Duodenal mucosa (tissue), 2 donors: Measurements from ENCODE around the gene CD3D.

Experiments used
- H3K27ac ChIP-seq: one replicate; pipeline ENCODE4 v1.7.0; 2013; ENCODE audit warnings: low read depth, low read length
- H3K27me3 ChIP-seq, 2 donors: one replicate each; pipeline ENCODE4 v1.7.0; 2013; ENCODE audit warnings: low read length in 2 of 2, control low read depth in 1 of 2; ENCODE audit not compliant: insufficient read depth in 2 of 2, control insufficient read depth in 1 of 2
- H3K36me3 ChIP-seq, 2 donors: one replicate each; pipeline ENCODE4 v1.7.0; 2013; ENCODE audit warnings: low read length in 2 of 2, control low read depth in 1 of 2; ENCODE audit not compliant: insufficient read depth in 2 of 2, control insufficient read depth in 1 of 2
- H3K4me1 ChIP-seq, 2 donors: one replicate each; pipeline ENCODE4 v1.7.0; 2013; ENCODE audit warnings: low read length in 2 of 2, control low read depth in 1 of 2; ENCODE audit not compliant: insufficient read depth in 2 of 2, control insufficient read depth in 1 of 2
- H3K4me3 ChIP-seq, 2 donors: one replicate each; pipeline ENCODE4 v1.7.0; 2013; ENCODE audit warnings: low read length in 2 of 2, low read depth in 1 of 2
- H3K9ac ChIP-seq, 2 donors: one replicate each; pipeline ENCODE4 v1.7.0; 2013; ENCODE audit warnings: low read length in 2 of 2, low read depth in 1 of 2
- H3K9me3 ChIP-seq, 2 donors: one replicate each; pipeline ENCODE4 v1.7.0; 2013; ENCODE audit warnings: low read length in 2 of 2, control low read depth in 1 of 2; ENCODE audit not compliant: control insufficient read depth in 1 of 2

Gene CD3D

DNA sequence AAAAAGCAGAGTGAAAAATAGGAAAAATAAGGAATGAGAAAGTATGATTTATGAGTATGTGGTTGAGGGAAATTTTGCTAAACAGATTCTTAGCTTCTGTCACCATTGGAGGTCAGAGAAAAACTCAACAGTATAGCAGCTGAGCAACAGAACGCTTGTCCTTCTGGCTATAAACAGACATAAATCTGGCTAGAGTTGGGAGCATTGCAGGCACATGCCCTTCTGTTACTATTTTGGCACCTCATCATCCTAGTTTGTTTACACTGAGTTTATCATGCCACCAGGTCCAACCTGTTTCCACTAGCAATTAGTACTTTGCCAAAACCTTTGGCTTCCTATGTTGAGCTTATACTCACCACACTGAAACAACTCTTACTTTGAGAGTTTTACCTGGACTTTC lies 23.8 kb upstream of the CD3D start:
- H3K9me3 ChIP-seq, result no peaks in the 10 kb centered on the region
- H3K27ac ChIP-seq, result no peak overlapping the region
- H3K4me1 ChIP-seq, result no peaks in the 10 kb centered on the region
- H3K4me3 ChIP-seq, result no peak overlapping the region
- H3K27me3 ChIP-seq, result no peaks in the 10 kb centered on the region
- no peak overlapping the region for H3K9ac ChIP-seq
- peaks cover 24 to 54% of the 10 kb centered on the region in 2 donors for H3K36me3 ChIP-seq

DNA sequence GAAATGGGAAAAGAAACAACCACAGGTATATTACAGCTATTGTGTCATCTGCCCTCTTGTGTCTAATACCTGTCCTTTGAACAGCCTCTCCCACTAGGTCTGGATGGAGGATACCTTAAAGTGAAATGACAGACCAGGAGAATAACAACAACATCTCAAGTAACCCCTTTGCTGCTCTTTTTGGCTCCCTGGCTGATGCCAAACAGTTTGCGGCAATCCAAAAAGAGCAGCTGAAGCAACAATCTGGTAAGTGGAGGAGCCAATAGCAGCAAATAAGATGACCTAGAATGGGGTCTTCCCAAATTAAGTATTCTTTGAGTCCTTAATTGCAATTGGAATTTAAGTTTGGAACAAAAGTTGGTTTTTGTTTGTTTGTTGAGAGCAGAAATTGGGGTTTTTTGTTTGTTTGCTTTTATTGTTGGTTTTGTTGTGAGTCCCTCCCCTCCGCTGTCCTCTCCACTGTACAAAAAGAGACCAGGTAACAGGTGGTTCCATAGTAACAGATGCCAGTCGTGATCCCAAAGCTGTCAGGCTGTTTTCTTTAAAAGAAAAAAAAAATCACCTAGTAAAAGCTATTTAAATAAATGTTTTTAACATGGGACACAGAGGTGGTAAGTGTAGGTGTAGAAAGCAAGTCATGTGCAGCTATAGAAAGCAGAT lies 22.6 kb upstream of the CD3D start:
- Histone ChIP-seq H3K36me3 (peaks cover 21 to 42% of the 10 kb centered on the region in 2 donors), H3K4me3 (no peak overlapping the region), H3K27ac (no peak overlapping the region), H3K4me1 (peaks cover 5 to 6% of the 10 kb centered on the region in 2 donors), H3K27me3 (no peaks in the 10 kb centered on the region), H3K9ac (no peak overlapping the region), H3K9me3 (no peaks in the 10 kb centered on the region)

DNA sequence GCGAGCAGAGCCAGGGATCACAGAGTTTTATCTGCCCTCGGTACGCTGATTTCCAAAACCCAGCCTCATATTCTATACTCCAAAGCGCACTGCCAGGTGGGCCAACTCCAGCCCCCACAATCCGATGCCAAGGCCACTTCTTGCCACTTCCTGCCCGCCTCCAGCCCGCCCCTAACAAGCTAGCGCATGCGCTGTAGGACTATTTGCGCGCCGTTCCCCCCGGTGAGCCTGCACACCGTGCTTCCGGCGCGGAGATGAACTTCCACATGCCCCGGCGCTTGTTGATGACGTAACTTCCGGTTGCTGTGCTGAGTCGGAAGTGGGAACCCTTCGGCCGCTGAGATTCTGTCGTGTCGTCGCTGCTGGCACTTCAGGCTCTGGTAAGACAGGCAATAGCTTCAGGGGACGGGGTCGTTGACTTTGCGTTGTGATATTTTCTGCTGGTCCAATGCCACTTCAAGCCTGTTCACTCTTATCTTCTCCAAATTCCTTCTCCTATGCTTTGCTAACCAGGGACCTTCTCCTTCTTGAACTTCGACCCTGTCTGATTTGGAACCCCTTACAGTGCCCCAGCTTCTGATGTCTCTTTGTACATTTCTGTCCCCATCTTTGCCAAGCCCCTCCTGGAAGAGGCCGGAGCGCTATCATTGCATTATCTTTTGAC lies 16.9 kb upstream of the CD3D start, which contains the start of gene UBE4A:
UBE4A (plus strand) TSS at position 306 of the 664 bp plus-strand sequence. CDS start 5,481 bp downstream, outside the sequence.
- Histone ChIP-seq H3K27ac (no peak within 1 kb of the TSS), H3K4me1 (peaks cover 7 to 10% of the 10 kb centered on the region in 2 donors), H3K36me3 (no peaks in the 10 kb centered on the region), H3K27me3 (no peaks in the 10 kb centered on the region), H3K4me3 (peak within 1 kb of the TSS; percentile 90 to 99), H3K9me3 (no peaks in the 10 kb centered on the region), H3K9ac (peak within 1 kb of the TSS; percentile 79 to 91)

DNA sequence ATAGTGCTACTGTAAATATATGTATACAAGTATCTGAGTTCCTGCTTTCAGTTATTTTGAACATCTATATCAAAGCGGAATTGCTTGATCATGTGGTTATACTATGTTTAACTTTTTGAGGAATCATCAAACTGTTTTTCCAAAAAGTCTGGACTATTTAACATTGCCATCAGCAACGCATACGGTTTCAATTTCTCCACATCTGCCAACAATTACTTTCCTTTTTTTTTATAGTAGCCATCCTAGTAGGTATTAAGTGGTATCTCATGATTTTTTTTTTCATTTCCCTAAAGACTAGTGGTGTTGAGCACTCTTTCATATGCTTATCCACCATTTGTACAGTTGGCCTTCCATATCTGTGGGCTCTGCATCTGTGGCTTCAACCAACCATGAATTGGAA lies 15.6 kb upstream of the CD3D start:
- Histone ChIP-seq H3K9me3 (no peaks in the 10 kb centered on the region), H3K4me1 (peaks cover 7 to 10% of the 10 kb centered on the region in 2 donors), H3K36me3 (no peaks in the 10 kb centered on the region), H3K9ac (no peak overlapping the region), H3K27me3 (no peaks in the 10 kb centered on the region), H3K4me3 (no peak overlapping the region), H3K27ac (no peak overlapping the region)

GRCh38 chr11:118353084-118353710 lies 10.7 kb upstream of the CD3D start:
- Histone ChIP-seq H3K9ac (no peak overlapping the region), H3K4me3 (no peak overlapping the region), H3K36me3 (no peaks in the 10 kb centered on the region), H3K27ac (no peak overlapping the region), H3K27me3 (peaks cover 0 to 11% of the 10 kb centered on the region in 2 donors), H3K9me3 (no peaks in the 10 kb centered on the region), H3K4me1 (no peaks in the 10 kb centered on the region)

DNA sequence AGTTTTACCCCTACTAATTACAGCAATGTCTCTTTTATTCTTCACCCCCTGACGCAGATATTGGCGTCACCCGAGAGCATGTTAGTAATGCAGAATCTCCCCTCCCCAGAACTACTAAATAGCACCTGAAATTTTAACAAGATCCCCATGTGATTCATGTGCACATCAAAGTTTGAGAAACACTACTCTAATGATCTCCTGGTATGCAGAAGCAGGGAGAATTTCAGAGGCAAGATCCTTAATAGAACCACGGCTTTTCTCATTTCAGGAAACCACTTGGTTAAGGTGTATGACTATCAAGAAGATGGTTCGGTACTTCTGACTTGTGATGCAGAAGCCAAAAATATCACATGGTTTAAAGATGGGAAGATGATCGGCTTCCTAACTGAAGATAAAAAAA lies 7.0 kb upstream of the CD3D start:
- Histone ChIP-seq H3K9me3 (no peaks in the 10 kb centered on the region), H3K4me3 (no peak overlapping the region), H3K27ac (no peak overlapping the region), H3K27me3 (peaks cover 0 to 11% of the 10 kb centered on the region in 2 donors), H3K9ac (no peak overlapping the region), H3K4me1 (no peaks in the 10 kb centered on the region), H3K36me3 (no peaks in the 10 kb centered on the region)

GRCh38 chr11:118343981-118344515 lies 1.5 kb upstream of the CD3D start, which contains the start of gene CD3G:
CD3G (plus strand) TSS chr11:118344344; CDS start chr11:118344424, 80 bp downstream.
- no peaks in the 10 kb centered on the region for H3K9me3 ChIP-seq
- H3K27ac ChIP-seq, result no peak within 1 kb of the TSS
- peak within 1 kb of the TSS in 1 of 2 donors; percentile 34 for H3K9ac ChIP-seq
- H3K27me3 ChIP-seq, result peaks cover 0 to 3% of the 10 kb centered on the region in 2 donors
- no peaks in the 10 kb centered on the region for H3K36me3 ChIP-seq
- H3K4me3 ChIP-seq, result peak within 1 kb of the TSS; percentile 18 to 26
- no peaks in the 10 kb centered on the region for H3K4me1 ChIP-seq

- Histone ChIP-seq H3K9ac (no peak overlapping the region), H3K9me3 (no peaks in the 10 kb centered on the region), H3K4me1 (no peaks in the 10 kb centered on the region), H3K27ac (no peak overlapping the region), H3K4me3 (no peak overlapping the region), H3K36me3 (no peaks in the 10 kb centered on the region), H3K27me3 (no peaks in the 10 kb centered on the region)
Observed at GRCh38 chr11:118343248-118343647, 743 bp upstream of the CD3D start.

DNA sequence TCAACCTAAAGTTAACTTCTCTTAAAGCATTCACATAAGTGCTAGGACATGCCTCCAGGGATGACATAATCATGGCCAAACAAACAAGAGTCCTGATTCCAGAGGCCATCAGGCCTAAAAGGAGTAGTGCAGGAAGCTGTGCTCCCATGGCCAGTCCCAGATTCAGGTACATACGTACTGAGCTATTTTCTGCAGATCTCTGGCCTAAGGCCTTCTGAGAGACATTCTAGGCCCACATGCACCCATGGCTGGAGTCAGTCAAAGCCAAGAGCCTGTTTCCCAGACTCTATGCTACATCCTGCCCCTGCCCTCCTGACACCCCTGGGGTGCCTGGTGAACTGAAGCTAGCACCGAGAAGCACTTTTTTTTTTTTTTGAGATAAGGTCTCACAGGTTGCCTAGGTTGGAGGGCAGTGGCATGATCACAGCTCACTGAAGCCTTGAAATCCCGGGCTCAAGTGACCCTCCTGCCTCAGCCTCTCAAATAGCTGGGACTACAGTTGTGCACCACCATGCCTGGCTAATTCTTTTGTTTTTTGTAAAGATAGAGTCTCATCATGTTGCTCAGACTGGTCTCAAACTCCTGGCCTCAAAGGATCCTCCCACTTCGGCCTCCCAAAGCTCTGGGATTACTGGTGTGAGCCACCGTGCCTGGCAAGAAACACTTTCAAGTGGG lies 553 bp downstream of the CD3D start:
- H3K27ac ChIP-seq, result peak overlapping the region; percentile 34
- H3K9ac ChIP-seq, result peak overlapping the region; percentile 16 to 26
- H3K27me3 ChIP-seq, result no peaks in the 10 kb centered on the region
- H3K9me3 ChIP-seq, result no peaks in the 10 kb centered on the region
- H3K4me3 ChIP-seq, result peak overlapping the region; percentile 53 to 58
- H3K4me1 ChIP-seq, result no peaks in the 10 kb centered on the region
- no peaks in the 10 kb centered on the region for H3K36me3 ChIP-seq
